ENCODE results near the gene ZNF213.

Gene ZNF213

GRCh38 chr16:3134338-3135125, at the start of gene ZNF213:
Gene ZNF213, plus strand, starts transcription at chr16:3135029. Its CDS starts 2,252 bp downstream, at chr16:3137281.
- peak; percentile 91 for DNase-seq

GRCh38 chr16:3085868-3086595, 48.8 kb upstream of the ZNF213 start:
- no peak for DNase-seq

- DNase-seq: no peak
These were observed 48.1 kb upstream of the ZNF213 start for GRCh38 chr16:3086596-3087242.

- no peak for DNase-seq
These were observed 47.3 kb upstream of the ZNF213 start for GRCh38 chr16:3087243-3088235.

GRCh38 chr16:3088450-3088849, 46.4 kb upstream of the ZNF213 start:
- DNase-seq: no peak

GRCh38 chr16:3088925-3089716, 45.7 kb upstream of the ZNF213 start:
- DNase-seq: no peak

GRCh38 chr16:3089717-3090592, 44.9 kb upstream of the ZNF213 start:
- no peak for DNase-seq

- DNase-seq: no peak
These were observed 43.3 kb upstream of the ZNF213 start for GRCh38 chr16:3091551-3091950.

- DNase-seq: no peak
These were observed 42.3 kb upstream of the ZNF213 start for GRCh38 chr16:3092501-3092941.

- DNase-seq: no peak
These were observed 40.4 kb upstream of the ZNF213 start for GRCh38 chr16:3094289-3095027.

- DNase-seq: peak; percentile 72
These were observed 39.0 kb upstream of the ZNF213 start for GRCh38 chr16:3095869-3096268.

- DNase-seq: no peak
These were observed 38.5 kb upstream of the ZNF213 start for GRCh38 chr16:3096362-3096761.

GRCh38 chr16:3097266-3097665, 37.6 kb upstream of the ZNF213 start:
- no peak for DNase-seq

GRCh38 chr16:3098459-3099394, 36.1 kb upstream of the ZNF213 start, which contains the start of gene ZSCAN10:
Gene ZSCAN10, minus strand, starts transcription at chr16:3099294. Its CDS starts 6,357 bp downstream, at chr16:3092937.
- DNase-seq: no peak

GRCh38 chr16:3099395-3099731, 35.5 kb upstream of the ZNF213 start:
- DNase-seq: no peak

- peak; percentile 95 for DNase-seq
These were observed 34.9 kb upstream of the ZNF213 start for GRCh38 chr16:3099732-3100499.

- peak; percentile 74 for DNase-seq
These were observed 33.6 kb upstream of the ZNF213 start for GRCh38 chr16:3101018-3101840.

All from activated CD8-positive, alpha-beta memory T cell treated with anti-CD3 and anti-CD28 coated beads, Interleukin-2, amount 50 U/mL, for 48 hours (primary cell).